Activated T-cell treated with anti-CD3 and anti-CD28 coated beads for 48 hours (primary cell): ENCODE results near the gene BCL2L15.

Experiments used
- DNase-seq: peaks from one replicate; pipeline ENCODE4 v3.0.0-alpha.2; 2020; ENCODE audit warnings: low read depth

The BCL2L15 gene

DNA sequence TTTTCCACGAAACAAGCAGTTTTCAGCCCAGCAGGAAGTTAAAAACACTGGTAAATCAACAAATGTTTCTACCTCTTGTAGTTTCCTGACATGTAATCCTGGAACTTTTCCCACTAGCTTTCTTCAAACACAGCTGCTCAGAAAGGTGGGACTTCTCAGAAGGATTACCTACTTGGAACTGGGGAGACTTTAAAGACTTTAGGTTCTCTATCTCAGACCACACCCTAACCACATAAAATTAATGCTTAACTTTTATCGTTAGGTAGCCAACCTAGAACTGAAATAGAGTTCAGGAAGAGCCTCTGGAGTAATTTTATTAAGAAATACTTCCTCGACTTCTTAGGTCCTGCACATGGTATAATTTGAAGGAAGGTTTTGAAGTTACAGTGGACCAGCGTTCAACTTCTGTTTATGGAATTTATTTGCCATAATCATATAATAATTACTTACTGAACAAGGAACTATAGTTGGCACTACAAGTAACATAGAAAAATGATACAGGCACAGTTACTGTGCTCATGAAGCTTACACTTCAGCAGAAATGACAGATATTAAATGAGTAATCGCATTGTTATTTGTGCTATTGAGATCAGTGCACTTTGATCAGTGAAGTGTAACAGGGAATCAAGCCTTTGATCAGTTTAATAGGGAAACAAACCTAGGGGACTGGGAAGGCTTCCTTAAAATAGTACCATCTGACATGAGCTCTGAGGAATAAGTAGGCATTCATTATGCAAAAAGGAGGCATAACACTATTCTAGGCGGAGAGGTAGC is at the start of gene BCL2L15:
Gene BCL2L15 (minus strand): TSS at position 180 of the 774 bp plus-strand sequence. CDS start 206 bp downstream, outside the sequence.
- DNase-seq = no peak

DNA sequence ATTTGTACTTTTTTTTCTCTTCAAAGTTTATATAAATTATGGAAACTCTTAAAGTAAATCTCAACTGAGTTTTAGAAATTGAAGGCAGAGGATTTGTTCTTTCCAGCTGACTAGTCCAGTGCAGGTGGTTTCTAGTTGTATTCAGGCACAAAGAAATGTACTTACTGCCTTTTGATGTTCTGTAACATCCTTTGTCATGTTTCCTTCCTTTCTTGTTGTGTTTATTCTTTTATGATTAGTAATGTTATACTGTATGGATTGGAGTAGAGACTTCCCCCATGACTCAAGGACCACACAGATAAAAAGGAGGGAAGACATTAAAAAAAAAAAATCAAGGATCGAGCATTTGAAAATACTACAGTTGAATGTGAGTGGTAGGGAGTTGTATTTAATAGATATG is 49.8 kb upstream of the BCL2L15 start:
- no peak for DNase-seq

DNA sequence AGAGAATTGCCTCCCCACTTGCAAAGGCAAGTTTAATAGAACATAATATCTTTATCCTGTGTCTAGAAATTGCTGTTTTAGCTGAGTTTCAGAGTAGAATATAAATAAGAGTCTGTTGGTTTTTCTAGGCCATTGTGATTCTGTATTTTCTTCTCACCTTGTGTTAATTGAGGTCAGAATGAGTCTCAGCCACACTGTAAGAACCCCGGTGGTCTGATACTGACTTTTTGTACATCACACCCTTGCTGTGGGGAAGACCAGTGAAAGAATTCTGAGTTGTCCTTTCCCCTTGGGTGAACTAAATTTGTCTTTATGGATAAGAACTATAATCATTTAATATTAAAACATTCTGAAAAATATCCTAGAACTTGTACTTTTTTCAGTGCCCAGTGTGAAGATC is 48.6 kb upstream of the BCL2L15 start:
- no peak for DNase-seq

DNA sequence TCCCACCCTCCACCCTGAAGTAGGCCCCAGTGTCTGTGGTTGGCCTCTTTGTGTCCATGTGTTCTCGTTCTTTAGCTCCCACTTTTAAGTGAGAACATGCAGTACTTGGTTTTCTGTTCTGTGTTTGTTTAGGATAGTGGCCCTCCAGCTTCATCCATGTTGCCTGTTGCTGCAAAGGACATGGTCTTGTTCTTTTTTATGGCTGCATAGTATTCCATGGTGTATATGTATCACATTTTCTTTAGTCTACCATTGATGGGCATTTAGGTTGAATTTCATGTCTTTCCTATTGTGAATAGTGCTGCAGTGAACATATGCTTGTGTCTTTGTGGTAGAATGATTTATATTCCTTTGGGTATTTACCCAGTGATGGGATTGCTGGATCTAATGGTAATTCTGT is 47.8 kb upstream of the BCL2L15 start:
- DNase-seq = no peak

DNA sequence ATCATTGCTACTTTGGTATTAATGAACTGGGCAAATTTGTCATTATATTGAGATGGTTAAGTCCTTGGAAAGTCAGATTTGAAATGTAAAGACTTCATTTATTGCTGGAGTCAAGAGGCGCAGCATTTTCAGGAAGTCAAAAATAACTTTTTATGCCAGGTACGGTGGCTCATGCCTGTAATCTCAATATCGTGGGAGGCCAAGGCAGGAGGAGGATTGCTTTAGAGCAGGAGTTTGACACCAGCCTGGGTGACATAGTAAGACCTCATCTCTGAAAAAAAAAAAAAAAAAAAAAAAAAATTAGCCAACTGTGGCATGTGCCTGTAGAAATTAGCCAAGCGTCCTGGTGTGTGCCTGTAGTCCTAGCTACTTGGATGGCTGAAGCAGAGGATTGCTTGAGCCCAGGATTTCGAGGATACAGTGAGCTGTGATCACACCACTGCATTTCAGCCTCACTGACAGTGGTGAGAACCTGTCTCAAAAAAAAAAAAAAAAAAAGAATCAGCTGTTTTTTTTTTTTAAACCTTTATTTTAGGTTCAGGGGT is 47.2 kb upstream of the BCL2L15 start:
- DNase-seq = no peak

DNA sequence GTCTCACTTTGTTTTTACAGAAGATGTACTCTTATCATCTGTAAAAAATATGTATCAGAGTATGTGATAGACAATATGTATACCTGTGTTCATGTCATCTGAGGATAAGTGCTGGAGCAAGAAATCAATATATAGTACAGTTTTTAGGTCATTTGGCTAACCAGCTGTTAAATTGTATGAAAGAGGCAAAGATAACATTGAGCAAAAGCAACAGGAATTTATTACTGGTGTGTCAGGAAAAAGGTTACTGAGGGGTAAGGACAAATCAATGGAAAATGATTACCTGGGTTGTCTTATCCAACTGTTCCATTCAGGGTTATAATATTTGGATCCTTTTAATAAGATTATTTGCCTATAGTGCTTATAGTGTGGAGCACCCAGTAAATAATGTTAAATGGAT is 46.6 kb upstream of the BCL2L15 start:
- DNase-seq = no peak

DNA sequence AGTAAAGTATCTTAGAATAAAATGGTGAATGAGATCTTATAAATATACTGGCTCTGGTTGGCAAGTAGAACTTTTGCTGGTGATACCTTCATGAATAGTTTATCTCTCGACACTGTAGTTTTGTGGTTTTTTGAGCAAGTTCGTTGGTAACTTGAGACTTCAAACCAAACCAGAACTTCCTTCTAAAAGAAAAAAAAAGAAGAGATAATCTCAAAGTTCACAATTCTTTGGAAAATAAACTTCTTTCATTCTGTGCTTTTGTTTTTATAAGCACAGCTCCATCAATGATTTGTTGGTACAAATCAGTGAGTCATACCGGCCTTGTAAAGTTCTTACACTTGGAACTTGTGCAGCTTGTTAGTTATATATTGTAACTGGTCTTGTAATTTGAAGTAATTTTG is 44.1 kb upstream of the BCL2L15 start:
- no peak for DNase-seq

DNA sequence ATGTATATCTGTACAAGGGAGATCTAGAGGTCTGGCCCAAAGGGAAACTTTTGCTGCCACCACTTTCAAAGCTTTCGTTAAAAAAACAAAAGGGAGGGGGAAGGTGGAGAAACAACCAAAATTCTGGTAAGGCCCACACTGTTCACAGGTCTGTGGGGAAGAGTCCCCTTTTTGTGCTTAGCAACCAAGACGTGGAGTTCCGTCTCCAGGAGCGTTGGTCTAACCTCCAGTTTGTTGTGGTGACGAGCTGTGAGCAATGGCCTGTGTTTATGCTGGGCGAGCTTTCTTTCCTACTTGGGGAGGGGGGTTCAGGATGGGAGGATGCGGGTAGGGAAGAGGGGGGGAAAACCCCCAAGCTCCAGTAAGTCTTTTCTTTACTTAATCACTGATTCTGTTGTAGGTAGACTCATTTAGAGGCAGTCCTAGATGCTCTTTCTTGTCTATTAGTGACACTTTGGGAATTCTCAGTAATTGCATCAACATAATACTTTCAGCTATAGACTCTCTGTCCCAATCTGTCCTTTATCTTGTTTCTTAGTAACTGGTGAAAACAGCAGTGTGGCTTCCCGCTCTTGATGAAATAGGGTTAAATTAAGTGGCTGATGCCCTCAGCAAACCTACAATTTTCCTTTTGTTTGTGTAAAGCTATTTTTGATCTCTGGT is 43.2 kb upstream of the BCL2L15 start:
- DNase-seq = peak; percentile 60

DNA sequence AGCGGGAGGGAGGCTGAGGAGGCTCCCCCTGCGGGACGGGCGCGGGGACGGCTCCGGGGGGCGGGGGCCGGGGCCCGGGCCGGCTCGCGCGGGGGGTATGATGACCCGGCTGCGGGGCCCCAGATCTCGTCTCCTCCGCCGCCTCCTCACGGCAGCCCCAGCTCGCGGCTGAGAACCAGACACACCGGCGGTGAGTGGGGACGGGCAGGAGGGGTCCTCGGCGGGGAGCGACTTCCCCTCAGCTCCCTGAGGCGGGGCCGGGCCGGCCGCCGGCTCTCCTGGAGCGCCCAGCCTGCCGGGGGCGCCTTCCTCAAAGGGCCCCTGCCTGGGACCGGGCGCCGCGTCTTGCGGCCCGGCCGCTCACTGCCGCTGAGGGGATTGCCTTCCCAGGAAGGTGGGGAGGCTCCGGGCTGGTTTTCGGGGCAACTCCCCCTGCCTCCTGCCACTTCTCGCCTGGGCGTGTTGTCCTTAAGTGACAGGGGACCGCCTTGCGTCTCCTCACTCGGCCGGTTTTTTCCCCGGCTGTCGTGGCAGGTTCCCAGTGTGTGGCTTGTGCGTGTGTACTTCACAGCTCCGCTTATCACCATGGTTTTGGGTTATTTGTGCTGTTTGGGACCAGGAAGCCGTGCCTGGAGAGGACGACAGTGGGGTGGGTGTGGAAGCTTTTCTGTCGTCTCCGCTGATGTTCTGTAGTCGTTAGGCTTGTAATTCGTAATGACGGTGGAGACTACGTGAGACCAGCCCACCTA is 42.5 kb upstream of the BCL2L15 start:
- peak; percentile 47 for DNase-seq

DNA sequence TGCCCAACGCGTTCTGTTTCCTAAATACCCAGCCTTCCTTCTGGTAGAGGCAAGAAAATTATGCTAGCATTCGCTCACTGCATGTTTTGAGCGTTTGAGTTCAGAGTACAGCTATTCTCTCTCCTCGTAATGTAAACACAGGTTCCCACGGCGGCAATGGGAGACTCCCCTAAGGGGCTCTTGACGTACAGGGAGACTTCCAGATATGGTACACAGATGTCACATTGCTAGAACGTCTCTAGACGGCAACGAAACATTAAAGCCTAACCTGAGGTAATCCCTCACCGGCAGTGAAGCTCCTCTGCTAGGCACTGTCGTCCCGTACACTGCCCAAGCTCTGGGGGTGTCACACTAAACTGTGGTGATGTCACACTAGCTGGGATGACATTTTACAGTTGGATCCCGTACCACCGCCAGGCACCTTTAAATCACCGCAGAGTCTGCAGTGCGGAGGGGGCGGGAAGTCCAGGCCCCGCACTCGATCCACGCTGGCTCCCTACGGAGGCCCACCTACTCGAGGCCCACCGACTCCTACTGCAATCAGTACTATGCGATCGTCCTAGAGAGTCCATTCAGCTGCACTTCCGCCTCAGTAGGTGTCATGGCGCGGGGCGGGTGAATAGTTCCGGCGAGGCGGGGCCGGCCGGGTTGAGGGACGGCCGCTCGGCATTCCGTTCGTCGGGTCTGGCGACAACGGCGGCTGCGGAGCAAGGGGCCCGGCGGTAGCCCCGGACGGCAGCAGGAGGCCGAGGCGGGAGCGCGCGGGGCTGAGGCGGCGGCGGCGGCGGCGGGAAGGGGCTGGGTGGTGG is 41.8 kb upstream of the BCL2L15 start, which contains the start of gene HIPK1:
Gene HIPK1 (plus strand): TSS at position 384 of the 809 bp plus-strand sequence.
- DNase-seq = peak; percentile 91

DNA sequence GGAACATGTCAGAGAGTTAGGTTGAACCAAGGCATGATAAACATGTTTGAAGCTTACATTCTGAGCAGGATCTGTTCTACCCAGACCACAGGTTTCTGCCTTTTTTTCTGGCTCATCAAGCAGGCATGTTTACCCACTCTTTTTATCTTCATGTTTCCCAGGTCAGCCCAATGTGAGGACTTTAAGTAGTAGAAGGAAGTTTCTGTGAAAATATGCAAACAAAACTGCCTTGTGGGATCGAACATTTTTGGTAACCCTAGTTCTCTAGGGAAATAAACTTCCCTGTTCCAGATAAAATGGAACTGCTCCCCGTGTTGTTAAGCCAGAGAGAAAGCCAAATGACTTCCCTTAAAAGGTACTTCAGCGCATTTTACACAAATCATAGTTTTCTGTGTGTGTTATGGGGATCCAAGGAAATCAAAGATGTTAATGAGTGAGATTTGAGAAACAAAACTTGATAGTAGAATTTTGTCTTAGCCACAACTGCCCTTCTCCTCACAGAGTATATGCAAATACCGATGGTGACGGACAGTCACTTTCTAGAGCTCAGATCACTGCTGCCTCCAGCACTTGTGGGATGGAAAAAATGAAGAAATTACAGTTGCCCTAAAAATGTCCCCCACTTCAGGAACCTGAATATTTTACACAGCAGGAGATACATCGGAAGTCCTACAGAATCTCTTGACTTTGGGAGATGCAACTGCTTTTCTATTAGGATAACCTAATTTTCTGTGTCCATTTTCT is 41.0 kb upstream of the BCL2L15 start:
- no peak for DNase-seq

DNA sequence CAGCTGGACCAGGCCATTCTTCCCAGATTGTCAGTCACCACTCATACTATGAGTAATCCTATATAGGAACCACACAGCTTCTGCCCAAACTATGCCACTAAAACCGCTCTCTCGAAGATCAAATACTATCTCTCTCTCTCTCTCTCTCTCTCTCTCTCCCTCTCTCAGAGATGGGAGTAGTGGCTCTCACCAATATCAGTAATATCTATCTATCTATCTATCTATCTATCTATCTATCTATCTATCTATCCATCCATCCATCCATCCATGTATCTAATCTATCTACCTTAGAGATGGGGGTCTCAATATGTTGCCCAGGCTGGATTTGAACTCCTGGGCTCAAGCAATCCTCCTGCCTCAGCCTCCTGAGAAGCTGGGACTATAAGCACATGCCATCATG is 37.1 kb upstream of the BCL2L15 start:
- no peak for DNase-seq

DNA sequence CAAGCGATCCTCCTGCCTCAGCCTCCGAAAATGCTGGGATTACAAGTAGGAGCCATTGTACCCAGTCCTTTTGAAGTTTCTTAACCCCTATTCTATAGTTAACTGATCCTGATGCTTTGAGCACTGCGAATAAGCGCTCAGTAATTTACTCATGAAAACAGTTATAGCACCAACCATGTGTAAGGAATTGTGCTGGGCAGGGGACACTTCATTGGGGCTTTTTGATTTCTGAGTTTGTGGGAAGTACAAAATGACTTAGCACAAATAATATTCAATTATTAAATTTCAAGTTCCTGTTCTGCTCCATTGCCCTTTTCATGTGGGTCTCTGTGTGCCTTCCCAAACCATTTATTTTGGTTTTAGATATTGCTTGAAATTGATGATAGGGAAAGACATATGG is 35.6 kb upstream of the BCL2L15 start:
- no peak for DNase-seq

DNA sequence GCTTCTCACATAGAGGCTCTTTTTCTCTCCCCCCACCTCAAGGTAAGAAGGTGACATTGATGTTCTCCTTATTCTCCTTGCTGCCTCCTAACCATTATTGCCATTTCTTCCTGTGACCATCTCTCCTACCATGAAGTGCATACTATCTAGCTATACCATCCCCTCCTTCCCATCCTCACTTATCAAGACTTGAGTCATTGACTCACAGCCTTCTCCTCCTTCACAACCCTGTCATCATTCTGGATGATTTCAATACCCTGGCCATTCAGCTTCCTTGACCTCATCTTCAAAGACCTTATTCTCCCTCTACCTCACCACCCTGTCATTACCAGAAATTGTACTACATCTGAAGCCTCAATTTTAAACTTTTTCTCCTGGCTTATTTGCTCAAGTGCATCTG is 30.9 kb upstream of the BCL2L15 start:
- no peak for DNase-seq

DNA sequence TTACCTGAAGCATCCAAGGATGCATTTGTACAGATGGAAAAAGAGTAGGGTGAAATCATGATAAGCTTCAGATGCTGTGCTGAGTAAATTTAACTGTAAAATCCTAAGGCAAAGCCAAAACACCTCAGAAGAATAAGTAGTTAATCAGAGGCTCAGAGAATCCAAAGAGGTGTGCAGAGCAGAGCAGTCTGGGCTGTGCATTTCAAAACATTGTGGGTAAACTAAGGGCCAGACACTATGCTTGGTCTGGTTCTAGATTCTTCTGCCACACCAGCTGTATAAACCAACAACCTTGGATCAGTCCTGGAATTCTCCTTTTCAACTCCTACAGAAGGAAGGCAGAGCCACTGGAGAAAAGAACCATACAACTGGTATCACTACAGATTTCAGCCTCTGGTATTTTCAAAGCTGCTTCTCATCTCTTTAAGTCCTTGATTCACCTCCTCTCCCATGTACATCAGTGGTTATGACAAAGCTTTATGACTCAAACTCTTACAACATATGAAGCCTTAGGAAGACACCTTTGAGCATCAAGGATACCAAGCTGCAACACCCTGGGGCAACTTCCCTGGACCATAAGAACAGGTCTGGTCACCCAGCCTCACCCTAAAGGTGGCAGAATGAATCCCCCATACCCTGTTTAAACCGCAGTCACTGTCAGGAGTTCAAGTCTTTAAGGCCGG is 30.2 kb upstream of the BCL2L15 start:
- DNase-seq = no peak

DNA sequence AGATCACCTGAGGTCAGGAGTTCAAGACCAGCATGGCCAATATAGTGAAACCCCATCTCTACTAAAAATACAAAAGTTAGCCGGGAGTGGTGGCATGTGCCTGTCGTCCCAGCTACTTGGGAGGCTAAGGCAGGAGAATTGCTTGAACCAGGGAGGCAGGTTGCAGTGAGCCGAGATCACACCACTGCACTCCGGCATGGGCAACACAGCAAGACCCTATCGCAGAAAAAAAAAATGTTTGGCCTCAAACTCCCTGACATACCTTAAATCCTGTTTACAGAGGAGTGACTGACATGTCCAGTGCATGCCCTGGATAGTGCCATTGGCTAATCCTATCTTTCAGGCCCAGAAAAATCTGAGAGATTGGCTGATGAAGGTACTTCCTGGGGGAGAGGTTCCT is 29.6 kb upstream of the BCL2L15 start:
- DNase-seq = no peak

DNA sequence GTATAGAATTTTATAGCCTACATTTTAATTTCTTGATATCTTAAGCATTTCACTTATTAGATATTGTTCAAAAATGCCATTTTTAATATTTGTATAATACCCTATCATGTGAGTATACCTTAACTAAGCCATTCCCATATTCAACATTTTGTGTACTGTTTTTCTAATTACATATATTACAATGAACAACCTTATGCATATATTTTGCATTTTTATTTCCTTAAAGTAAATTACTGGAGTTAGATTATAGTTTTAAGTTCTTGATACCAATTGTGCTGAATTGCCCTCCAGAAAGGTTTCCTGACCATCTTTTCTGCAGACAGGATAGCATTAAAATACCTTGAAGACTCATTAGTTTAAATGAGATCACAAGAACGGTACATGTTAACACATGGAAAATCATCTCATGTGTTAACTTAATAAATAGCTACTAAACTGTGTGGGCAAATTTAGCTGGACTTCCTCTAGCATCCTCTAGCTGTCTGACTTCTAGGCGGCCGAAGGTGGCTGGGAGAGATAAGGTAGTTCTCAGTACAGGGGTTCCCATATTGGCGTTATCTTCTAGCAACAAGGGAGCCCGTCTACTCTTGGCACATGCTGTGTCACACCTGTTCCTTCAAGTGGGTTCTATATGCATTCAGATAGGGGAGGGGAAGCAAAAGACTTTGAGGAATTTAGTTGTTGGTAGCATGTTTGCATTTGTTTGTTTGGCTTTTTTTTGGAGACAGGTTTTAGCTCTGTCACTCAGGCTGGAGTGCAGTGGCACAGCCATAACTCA is 26.7 kb upstream of the BCL2L15 start:
- DNase-seq = no peak

DNA sequence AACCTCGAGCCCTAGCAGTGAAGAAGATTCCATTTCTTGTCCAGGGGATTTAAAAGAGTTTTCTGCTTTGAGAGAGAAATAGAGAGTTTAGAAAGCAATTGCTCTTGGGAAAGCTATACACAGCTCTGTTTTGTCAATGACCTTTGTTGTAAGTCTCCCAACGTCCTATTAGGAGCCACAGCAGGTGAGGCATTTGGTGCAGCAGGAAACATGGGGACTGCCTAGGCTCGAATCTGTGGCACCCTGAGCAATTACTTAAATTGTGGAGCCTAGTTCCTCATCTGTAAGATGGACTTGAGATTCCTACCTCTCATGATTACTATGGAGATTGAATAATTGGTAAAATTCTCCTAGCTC is 25.9 kb upstream of the BCL2L15 start:
- no peak for DNase-seq

DNA sequence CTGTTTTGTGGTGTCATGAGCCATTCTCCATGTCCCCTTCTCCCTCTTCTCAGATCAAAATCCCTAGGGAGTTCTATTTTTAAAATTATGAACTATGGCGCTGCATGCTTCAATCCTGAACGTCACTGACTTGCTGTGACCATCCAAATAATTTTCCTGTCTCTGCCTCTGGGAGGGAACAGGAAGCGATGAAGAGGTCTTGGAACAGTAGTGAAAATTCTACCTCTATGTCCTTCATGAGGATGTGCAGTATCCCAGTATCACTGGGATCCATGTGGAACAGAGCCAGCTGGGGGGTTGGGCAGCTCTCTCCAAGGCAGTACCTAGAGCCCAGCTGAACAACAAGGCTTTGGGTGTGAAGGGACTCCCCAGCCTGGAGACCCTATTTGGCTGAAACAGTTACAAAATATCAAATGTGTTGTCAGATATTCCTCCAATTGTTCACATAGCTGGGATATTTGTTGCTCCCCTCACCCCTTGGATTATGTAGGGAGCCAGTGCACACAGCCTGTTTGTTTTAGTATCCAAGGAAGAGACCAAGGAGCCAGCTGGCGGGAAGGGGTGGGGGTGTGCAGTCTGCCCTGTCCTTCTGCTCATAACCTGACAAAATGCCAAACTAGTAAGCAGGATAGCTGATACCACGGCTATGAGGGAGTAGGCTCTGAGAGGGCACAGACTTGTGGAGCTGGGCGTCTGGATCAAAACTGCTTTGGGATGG is 25.4 kb upstream of the BCL2L15 start:
- DNase-seq = no peak
